NB4 (cell line): Measurements from ENCODE around the gene UROC1.

Experiments used
- CTCF ChIP-seq: IDR thresholded peaks from one replicate; pipeline ENCODE4 v1.5.1; 2012; ENCODE audit warnings: low read depth, low read length
- POLR2A ChIP-seq: IDR thresholded peaks from 2 replicates; pipeline ENCODE4 v1.6.1; 2011; ENCODE audit warnings: mild to moderate bottlenecking; ENCODE audit not compliant: insufficient read length; ENCODE audit errors: extremely low read depth

- TF ChIP-seq POLR2A (no peak), CTCF (no peak)
Measured at GRCh38 chr3:126474498-126475412, 42.8 kb downstream of the UROC1 start.
